Progenitor cell of endocrine pancreas (in vitro differentiated cells): ENCODE results near the gene KRT13. TPM values are rescaled to one million over a fixed set of nuclear protein-coding genes. Genes with fewer than 3 reads are reported as not detected.

ENCODE experiments used
- DNase-seq: peaks from one replicate; pipeline ENCODE4 v3.0.0; 2021; ENCODE audit warnings: low spot score; ENCODE audit not compliant: unreplicated experiment
- H3K27ac Mint-ChIP-seq: 2 replicates; pipeline ENCODE4 v1.8.0; 2021; ENCODE audit warnings: mild to moderate bottlenecking, moderate library complexity, mixed read lengths
- H3K27me3 Mint-ChIP-seq: 2 replicates; pipeline ENCODE4 v1.8.0; 2021; ENCODE audit warnings: mixed read lengths
- H3K36me3 Mint-ChIP-seq: 2 replicates; pipeline ENCODE4 v1.8.0; 2022; ENCODE audit warnings: mixed read lengths; ENCODE audit not compliant: insufficient read depth
- H3K4me1 Mint-ChIP-seq: 2 replicates; pipeline ENCODE4 v1.8.0; 2021; ENCODE audit warnings: low read depth, mixed read lengths
- H3K4me3 Mint-ChIP-seq: 2 replicates; pipeline ENCODE4 v1.8.0; 2021; ENCODE audit warnings: low read depth, mild to moderate bottlenecking, moderate library complexity, mixed read lengths
- H3K9me3 Mint-ChIP-seq: 2 replicates; pipeline ENCODE4 v1.8.0; 2021; ENCODE audit warnings: low read depth, mixed read lengths
- microRNA-seq: library from miRNA; unstranded; fragments of <30 nt; microRNA quantifications from one replicate; pipeline ENCODE4 v1.1.0, GENCODE V29; 2020; ENCODE audit warnings: borderline number of aligned reads; ENCODE audit not compliant: unreplicated experiment
- total RNA-seq: library from RNA; stranded (reverse); gene quantifications from 2 replicates; pipeline ENCODE4 v1.2.1, GENCODE V29; 2021
- TF ChIP-seq, protein P1 (sequence below): fragments of 200-600 bp; sonication (generic); IDR thresholded peaks from one replicate; pipeline ENCODE4 v1.5.0; 2021; ENCODE audit warnings: antibody characterized with exemption, mild to moderate bottlenecking; ENCODE audit not compliant: unreplicated experiment

KRT13 gene
- total RNA-seq, 1 donor from 2014 or later, result not detected

DNA sequence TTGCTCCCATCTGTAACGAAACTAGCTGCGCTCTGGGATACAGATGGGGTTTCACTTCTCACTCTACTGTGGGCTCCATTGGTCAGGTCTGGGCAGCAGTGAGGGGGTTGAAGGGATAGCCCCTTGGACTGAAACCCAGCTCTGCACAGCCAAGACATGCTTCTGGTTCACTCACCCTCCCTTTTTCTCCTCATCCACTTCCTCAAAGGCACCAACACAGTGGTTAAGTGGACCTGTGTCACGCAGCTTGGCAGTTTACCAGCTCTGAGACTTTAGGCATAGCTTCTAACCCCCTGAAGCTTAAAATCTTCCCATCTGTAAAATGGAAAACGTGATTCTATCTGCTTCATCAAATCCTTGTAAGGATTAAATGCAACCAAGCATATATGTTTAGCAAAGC, 53.1 kb downstream of the KRT13 start:
- peaks cover 10% of the 10 kb centered on the region for H3K9me3 Mint-ChIP-seq
- peaks cover 5% of the 10 kb centered on the region for H3K27me3 Mint-ChIP-seq
- H3K4me3 Mint-ChIP-seq, result no peak overlapping the region
- no peak overlapping the region for H3K27ac Mint-ChIP-seq
- no peaks in the 10 kb centered on the region for H3K4me1 Mint-ChIP-seq
- no peaks in the 10 kb centered on the region for H3K36me3 Mint-ChIP-seq
- DNase-seq, result no peak
- TF ChIP-seq, protein P1, sequence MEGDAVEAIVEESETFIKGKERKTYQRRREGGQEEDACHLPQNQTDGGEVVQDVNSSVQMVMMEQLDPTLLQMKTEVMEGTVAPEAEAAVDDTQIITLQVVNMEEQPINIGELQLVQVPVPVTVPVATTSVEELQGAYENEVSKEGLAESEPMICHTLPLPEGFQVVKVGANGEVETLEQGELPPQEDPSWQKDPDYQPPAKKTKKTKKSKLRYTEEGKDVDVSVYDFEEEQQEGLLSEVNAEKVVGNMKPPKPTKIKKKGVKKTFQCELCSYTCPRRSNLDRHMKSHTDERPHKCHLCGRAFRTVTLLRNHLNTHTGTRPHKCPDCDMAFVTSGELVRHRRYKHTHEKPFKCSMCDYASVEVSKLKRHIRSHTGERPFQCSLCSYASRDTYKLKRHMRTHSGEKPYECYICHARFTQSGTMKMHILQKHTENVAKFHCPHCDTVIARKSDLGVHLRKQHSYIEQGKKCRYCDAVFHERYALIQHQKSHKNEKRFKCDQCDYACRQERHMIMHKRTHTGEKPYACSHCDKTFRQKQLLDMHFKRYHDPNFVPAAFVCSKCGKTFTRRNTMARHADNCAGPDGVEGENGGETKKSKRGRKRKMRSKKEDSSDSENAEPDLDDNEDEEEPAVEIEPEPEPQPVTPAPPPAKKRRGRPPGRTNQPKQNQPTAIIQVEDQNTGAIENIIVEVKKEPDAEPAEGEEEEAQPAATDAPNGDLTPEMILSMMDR, result no peak

DNA sequence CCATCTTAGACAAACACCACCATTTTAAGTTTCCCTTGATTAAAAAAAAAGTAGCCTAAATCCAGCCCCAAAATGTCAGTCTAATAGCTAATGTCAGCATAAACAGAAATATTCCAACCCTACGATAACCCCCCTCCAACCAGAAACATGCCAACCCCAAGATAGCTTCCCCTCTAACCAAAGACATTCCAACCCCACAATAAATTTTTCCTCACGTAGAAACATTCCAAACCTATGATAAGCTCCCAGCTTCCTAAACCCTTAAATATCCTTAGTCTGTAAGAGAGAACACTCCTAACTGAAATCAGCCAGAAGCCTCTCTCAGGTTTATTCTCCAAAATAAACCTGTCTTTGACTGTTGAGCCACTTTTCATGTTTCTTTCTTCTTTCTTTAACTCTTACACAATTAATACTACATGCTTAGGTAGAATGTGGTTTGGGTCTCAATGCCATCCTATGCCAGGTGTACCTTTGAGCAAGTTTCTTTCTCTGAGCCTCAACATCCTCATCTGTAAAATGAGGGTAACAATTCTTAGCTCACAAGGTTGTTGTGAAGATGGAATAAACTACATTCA, 54.2 kb downstream of the KRT13 start:
- no peak overlapping the region for H3K27ac Mint-ChIP-seq
- no peaks in the 10 kb centered on the region for H3K4me1 Mint-ChIP-seq
- no peak for DNase-seq
- peaks cover 10% of the 10 kb centered on the region for H3K9me3 Mint-ChIP-seq
- peaks cover 5% of the 10 kb centered on the region for H3K27me3 Mint-ChIP-seq
- no peak overlapping the region for H3K4me3 Mint-ChIP-seq
- H3K36me3 Mint-ChIP-seq, result no peaks in the 10 kb centered on the region
- TF ChIP-seq, protein P1, result no peak

Small RNA genes lying within 50 kb of the gene (microRNA-seq; reads per million reads assigned to microRNA genes)
- not detected for gene MIR6510

Other genes with a start within 250 kb of the KRT13 start
- not detected in 2 replicates for gene KRTAP9-6, start 240.2 kb downstream of the KRT13 start, total RNA-seq
- gene KRTAP9-7, start 229.9 kb downstream of the KRT13 start, total RNA-seq, result not detected in 2 replicates
- gene KRTAP29-1, start 202.8 kb downstream of the KRT13 start, total RNA-seq, result not detected in 2 replicates
- gene KRTAP16-1, start 196.3 kb downstream of the KRT13 start, total RNA-seq, result not detected in 2 replicates
- not detected in 2 replicates for gene KRTAP17-1, start 189.9 kb downstream of the KRT13 start, total RNA-seq
- not detected in 2 replicates for gene KRT33A, start 154.8 kb downstream of the KRT13 start, total RNA-seq
- gene KRT33B, start 135.8 kb downstream of the KRT13 start, total RNA-seq, result not detected in 2 replicates
- not detected in 2 replicates for gene KRT34, start 123.3 kb downstream of the KRT13 start, total RNA-seq
- gene KRT31, start 108.0 kb downstream of the KRT13 start, total RNA-seq, result not detected in 2 replicates
- gene KRT37, start 81.0 kb downstream of the KRT13 start, total RNA-seq, result not detected in 2 replicates
- gene KRT38, start 64.6 kb downstream of the KRT13 start, total RNA-seq, result not detected in 2 replicates
- not detected in 2 replicates for gene KRT32, start 38.2 kb downstream of the KRT13 start, total RNA-seq
- not detected in 2 replicates for gene KRT35, start 24.5 kb downstream of the KRT13 start, total RNA-seq
- not detected in 2 replicates for gene KRT36, start 15.7 kb downstream of the KRT13 start, total RNA-seq
- gene KRT15, start 13.3 kb upstream of the KRT13 start, total RNA-seq, result 2.9 TPM in 2 replicates
- 398 and 429 TPM in 2 replicates for gene KRT19, start 22.7 kb upstream of the KRT13 start, total RNA-seq
- not detected in 2 replicates for gene KRT9, start 66.4 kb upstream of the KRT13 start, total RNA-seq
- not detected in 2 replicates for gene KRT14, start 81.3 kb upstream of the KRT13 start, total RNA-seq
- not detected in 2 replicates for gene KRT16, start 107.2 kb upstream of the KRT13 start, total RNA-seq
- 0.22 and 0.46 TPM in 2 replicates for gene KRT17, start 119.0 kb upstream of the KRT13 start, total RNA-seq
- 622 and 652 TPM in 2 replicates for gene EIF1, start 183.3 kb upstream of the KRT13 start, total RNA-seq
- gene GAST, start 206.7 kb upstream of the KRT13 start, total RNA-seq, result 28.1 and 32.0 TPM in 2 replicates
- gene HAP1, start 229.0 kb upstream of the KRT13 start, total RNA-seq, result 13.7 and 14.9 TPM in 2 replicates